ENCODE measurements around the gene TSC2. TPM values are rescaled to one million over a fixed set of nuclear protein-coding genes. Genes with fewer than 3 reads are reported as not detected.
"Not testable (repeated sequence)": the region's sequence is repeated elsewhere in the genome, so short reads cannot be mapped to it uniquely, and the experiment has no call there.

The TSC2 gene
- polyA plus RNA-seq, 1 donor from 2014 or later, result 30.3 TPM

GRCh38 chr16:2095918-2096582 is 48.3 kb downstream of the TSC2 start:
- no peak overlapping the region for H3K27ac Mint-ChIP-seq
- H3K36me3 Mint-ChIP-seq, result no peaks in the 10 kb centered on the region
- no peaks in the 10 kb centered on the region for H3K9me3 Mint-ChIP-seq
- no peaks in the 10 kb centered on the region for H3K4me1 Mint-ChIP-seq
- H3K27me3 Mint-ChIP-seq, result no peaks in the 10 kb centered on the region
- H3K4me3 Mint-ChIP-seq, result no peak overlapping the region

- no peaks in the 10 kb centered on the region for H3K4me1 Mint-ChIP-seq
- no peaks in the 10 kb centered on the region for H3K9me3 Mint-ChIP-seq
- no peak overlapping the region for H3K27ac Mint-ChIP-seq
- no peaks in the 10 kb centered on the region for H3K27me3 Mint-ChIP-seq
- H3K36me3 Mint-ChIP-seq, result no peaks in the 10 kb centered on the region
- no peak overlapping the region for H3K4me3 Mint-ChIP-seq
These were observed 49.2 kb downstream of the TSC2 start for GRCh38 chr16:2096853-2097595.

GRCh38 chr16:2097689-2098088 is 49.9 kb downstream of the TSC2 start:
- not testable (repeated sequence) for H3K9me3 Mint-ChIP-seq, H3K36me3 Mint-ChIP-seq, H3K27me3 Mint-ChIP-seq

GRCh38 chr16:2101581-2101980 is 53.8 kb downstream of the TSC2 start:
- not testable (repeated sequence) for H3K27me3 Mint-ChIP-seq, H3K36me3 Mint-ChIP-seq, H3K9me3 Mint-ChIP-seq, H3K27ac Mint-ChIP-seq, H3K4me1 Mint-ChIP-seq
- peak overlapping the region in 1 of 4 donors; percentile 39 for H3K4me3 Mint-ChIP-seq

More at GRCh38 chr16:2097689-2098088, 49.9 kb downstream of the TSC2 start:
- H3K27ac Mint-ChIP-seq, H3K4me1 Mint-ChIP-seq, H3K4me3 Mint-ChIP-seq: not testable (repeated sequence)

- Mint-ChIP-seq H3K4me1 (no peaks in the 10 kb centered on the region), H3K27me3 (no peaks in the 10 kb centered on the region), H3K27ac (no peak overlapping the region), H3K36me3 (peaks cover under 1% of the 10 kb centered on the region), H3K9me3 (no peaks in the 10 kb centered on the region), H3K4me3 (no peak overlapping the region)
These were observed 54.7 kb downstream of the TSC2 start for GRCh38 chr16:2102471-2102870.

GRCh38 chr16:2104464-2104863 is 56.7 kb downstream of the TSC2 start:
- not testable (repeated sequence) for H3K9me3 Mint-ChIP-seq, H3K4me3 Mint-ChIP-seq, H3K4me1 Mint-ChIP-seq, H3K36me3 Mint-ChIP-seq, H3K27ac Mint-ChIP-seq, H3K27me3 Mint-ChIP-seq

GRCh38 chr16:2105291-2105690 is 57.5 kb downstream of the TSC2 start:
- not testable (repeated sequence) for H3K4me1 Mint-ChIP-seq, H3K9me3 Mint-ChIP-seq, H3K36me3 Mint-ChIP-seq, H3K27me3 Mint-ChIP-seq, H3K27ac Mint-ChIP-seq
- peak overlapping the region in 1 of 4 donors; percentile 23 for H3K4me3 Mint-ChIP-seq

- not testable (repeated sequence) for H3K4me3 Mint-ChIP-seq, H3K36me3 Mint-ChIP-seq, H3K27me3 Mint-ChIP-seq, H3K9me3 Mint-ChIP-seq, H3K4me1 Mint-ChIP-seq, H3K27ac Mint-ChIP-seq
These were observed 58.0 kb downstream of the TSC2 start for GRCh38 chr16:2105769-2106168.

- not testable (repeated sequence) for H3K4me1 Mint-ChIP-seq, H3K27ac Mint-ChIP-seq, H3K4me3 Mint-ChIP-seq, H3K9me3 Mint-ChIP-seq, H3K36me3 Mint-ChIP-seq, H3K27me3 Mint-ChIP-seq
These were observed 58.4 kb downstream of the TSC2 start for GRCh38 chr16:2106211-2106610.

- H3K36me3 Mint-ChIP-seq, H3K9me3 Mint-ChIP-seq, H3K27me3 Mint-ChIP-seq, H3K27ac Mint-ChIP-seq, H3K4me1 Mint-ChIP-seq, H3K4me3 Mint-ChIP-seq: not testable (repeated sequence)
These were observed 59.5 kb downstream of the TSC2 start for GRCh38 chr16:2107121-2107790.

GRCh38 chr16:2107791-2108125 is 60.0 kb downstream of the TSC2 start:
- H3K27ac Mint-ChIP-seq, H3K4me3 Mint-ChIP-seq, H3K27me3 Mint-ChIP-seq, H3K36me3 Mint-ChIP-seq, H3K9me3 Mint-ChIP-seq, H3K4me1 Mint-ChIP-seq: not testable (repeated sequence)

GRCh38 chr16:2108446-2109270 is 60.9 kb downstream of the TSC2 start:
- H3K4me3 Mint-ChIP-seq, H3K4me1 Mint-ChIP-seq, H3K27me3 Mint-ChIP-seq, H3K27ac Mint-ChIP-seq, H3K36me3 Mint-ChIP-seq, H3K9me3 Mint-ChIP-seq: not testable (repeated sequence)

GRCh38 chr16:2109271-2109580 is 61.4 kb downstream of the TSC2 start:
- not testable (repeated sequence) for H3K27ac Mint-ChIP-seq, H3K4me1 Mint-ChIP-seq, H3K27me3 Mint-ChIP-seq, H3K36me3 Mint-ChIP-seq, H3K9me3 Mint-ChIP-seq, H3K4me3 Mint-ChIP-seq

- H3K27ac Mint-ChIP-seq, H3K4me3 Mint-ChIP-seq, H3K9me3 Mint-ChIP-seq, H3K36me3 Mint-ChIP-seq, H3K4me1 Mint-ChIP-seq, H3K27me3 Mint-ChIP-seq: not testable (repeated sequence)
These were observed 62.1 kb downstream of the TSC2 start for GRCh38 chr16:2109872-2110271.

- H3K27me3 Mint-ChIP-seq, H3K27ac Mint-ChIP-seq, H3K4me1 Mint-ChIP-seq, H3K9me3 Mint-ChIP-seq, H3K36me3 Mint-ChIP-seq, H3K4me3 Mint-ChIP-seq: not testable (repeated sequence)
These were observed 62.7 kb downstream of the TSC2 start for GRCh38 chr16:2110332-2111008.

Data from IgD-negative memory B cell (primary cell).